Measurements from ENCODE around the gene CCNK.

CCNK gene

DNA sequence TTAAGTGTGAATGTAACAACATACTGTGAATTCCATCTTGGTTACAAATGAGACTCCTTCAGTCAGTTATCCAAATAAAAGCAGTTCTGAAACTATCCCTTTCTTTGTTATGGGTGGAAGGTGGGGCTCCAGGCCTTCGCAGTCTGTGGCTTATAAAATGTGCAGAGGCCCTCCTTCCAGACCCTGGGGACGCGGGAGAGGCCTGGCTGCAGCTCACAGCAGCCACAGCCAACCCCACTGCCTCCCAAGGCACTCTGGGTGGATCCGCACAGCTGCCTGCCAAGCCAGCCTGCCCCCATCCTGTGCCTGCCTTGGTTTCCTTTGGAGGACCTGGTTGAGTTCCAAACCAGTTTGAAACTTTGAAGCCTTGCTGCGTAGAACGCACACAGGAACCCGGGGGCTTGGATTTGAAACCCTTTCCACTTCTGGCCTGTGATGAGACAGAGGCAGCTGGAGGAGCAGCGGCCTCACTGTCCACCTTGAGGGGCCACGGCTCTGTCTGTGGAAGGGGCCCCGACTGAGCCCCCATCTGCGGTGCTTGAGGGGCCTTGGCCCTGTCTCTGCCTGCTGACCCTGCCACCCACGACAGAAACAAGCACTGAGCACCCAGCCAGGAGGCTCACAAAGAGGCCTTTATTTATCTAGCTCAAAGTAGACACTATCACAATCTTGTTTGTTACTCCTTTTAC lies 30.4 kb downstream of the CCNK start:
- H3K27ac ChIP-seq = peak overlapping the region; percentile 45
- ChIA-PET POLR2A (ENCODE audit: low non-redundant PET) (interaction anchor here (0.6 kb wide), 1 partner anchor 21 kb away, joined by 4 read pairs; no protein-coding TSS in a partner anchor), CTCF (interaction anchor here (0.7 kb wide), 1 partner anchor 121 kb away, joined by 3 read pairs; no protein-coding TSS in a partner anchor)
- TF ChIP-seq, protein P1, sequence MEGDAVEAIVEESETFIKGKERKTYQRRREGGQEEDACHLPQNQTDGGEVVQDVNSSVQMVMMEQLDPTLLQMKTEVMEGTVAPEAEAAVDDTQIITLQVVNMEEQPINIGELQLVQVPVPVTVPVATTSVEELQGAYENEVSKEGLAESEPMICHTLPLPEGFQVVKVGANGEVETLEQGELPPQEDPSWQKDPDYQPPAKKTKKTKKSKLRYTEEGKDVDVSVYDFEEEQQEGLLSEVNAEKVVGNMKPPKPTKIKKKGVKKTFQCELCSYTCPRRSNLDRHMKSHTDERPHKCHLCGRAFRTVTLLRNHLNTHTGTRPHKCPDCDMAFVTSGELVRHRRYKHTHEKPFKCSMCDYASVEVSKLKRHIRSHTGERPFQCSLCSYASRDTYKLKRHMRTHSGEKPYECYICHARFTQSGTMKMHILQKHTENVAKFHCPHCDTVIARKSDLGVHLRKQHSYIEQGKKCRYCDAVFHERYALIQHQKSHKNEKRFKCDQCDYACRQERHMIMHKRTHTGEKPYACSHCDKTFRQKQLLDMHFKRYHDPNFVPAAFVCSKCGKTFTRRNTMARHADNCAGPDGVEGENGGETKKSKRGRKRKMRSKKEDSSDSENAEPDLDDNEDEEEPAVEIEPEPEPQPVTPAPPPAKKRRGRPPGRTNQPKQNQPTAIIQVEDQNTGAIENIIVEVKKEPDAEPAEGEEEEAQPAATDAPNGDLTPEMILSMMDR (conservative IDR thresholded peaks at IDR 0.05; ENCODE audit: low read depth) = no peak
- DNase-seq (ENCODE audit: low spot score) = no peak

DNA sequence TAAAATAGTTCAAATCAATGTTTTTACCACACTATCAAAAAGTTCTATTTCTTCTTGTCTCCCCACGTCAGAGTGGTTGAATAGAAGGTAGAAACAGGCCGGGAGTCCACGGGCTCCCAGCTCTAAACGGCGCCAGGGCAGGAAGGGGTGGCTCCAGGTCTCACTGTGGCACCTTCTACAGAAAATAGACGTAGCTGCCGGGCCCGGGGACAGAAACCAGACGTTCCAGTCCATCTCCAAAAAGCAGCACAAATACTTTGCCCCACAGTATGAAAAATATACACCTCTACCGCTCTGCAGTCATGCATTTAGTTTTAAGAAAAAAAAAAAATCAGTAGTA lies 30.9 kb downstream of the CCNK start:
- CTCF ChIA-PET = no interaction called here

DNA sequence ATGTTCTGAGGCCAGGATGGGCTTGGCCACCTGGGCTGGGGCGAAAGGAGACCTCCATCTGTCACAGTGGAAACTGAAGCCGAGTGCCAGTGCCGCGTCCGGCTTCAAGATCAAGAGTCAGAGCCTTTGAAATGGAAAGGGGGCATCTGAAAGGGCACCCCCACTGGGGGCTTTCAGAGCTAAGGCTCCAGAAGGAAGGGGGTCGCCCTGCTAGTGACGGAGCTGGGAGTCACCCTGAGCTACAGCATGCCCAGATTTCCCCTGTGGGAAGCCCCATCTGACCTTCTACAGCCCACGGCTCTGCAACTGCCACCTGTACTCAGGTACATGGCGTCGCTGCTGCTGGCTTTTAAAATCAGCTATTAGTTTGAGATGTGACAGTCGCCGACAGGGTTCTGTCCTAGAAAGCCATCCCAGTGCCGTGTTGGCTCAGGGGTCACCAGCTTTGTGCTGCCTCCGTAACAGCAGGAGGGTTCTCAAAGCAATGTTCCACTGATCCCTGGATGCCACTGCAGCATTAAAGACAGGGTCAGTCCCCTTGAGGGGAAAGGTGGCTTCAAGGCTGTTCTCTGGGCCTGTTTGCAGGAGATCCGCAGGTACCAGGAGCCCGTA lies 31.5 kb downstream of the CCNK start:
- TF ChIP-seq, protein P1 (conservative IDR thresholded peaks at IDR 0.05; ENCODE audit: low read depth) = no peak
- ChIA-PET CTCF (interaction anchor here (0.6 to 1.7 kb wide), 2 partner anchors 116 to 138 kb away, joined by 4 to 5 read pairs; no protein-coding TSS in a partner anchor), POLR2A (ENCODE audit: low non-redundant PET) (interaction anchor here (0.6 kb wide), 1 partner anchor 1143 kb away, joined by 3 read pairs; no protein-coding TSS in a partner anchor)
- peak overlapping the region; percentile 45 for H3K27ac ChIP-seq
- DNase-seq (ENCODE audit: low spot score) = no peak

More for the DNA sequence above, 30.9 kb downstream of the CCNK start:
- TF ChIP-seq, protein P1 (conservative IDR thresholded peaks at IDR 0.05; ENCODE audit: low read depth) = no peak
- H3K27ac ChIP-seq = peak overlapping the region; percentile 45
- no peak for DNase-seq (ENCODE audit: low spot score)
- POLR2A ChIA-PET (ENCODE audit: low non-redundant PET) = interaction anchor here (0.6 kb wide), 1 partner anchor 21 kb away, joined by 4 read pairs; no protein-coding TSS in a partner anchor

DNA sequence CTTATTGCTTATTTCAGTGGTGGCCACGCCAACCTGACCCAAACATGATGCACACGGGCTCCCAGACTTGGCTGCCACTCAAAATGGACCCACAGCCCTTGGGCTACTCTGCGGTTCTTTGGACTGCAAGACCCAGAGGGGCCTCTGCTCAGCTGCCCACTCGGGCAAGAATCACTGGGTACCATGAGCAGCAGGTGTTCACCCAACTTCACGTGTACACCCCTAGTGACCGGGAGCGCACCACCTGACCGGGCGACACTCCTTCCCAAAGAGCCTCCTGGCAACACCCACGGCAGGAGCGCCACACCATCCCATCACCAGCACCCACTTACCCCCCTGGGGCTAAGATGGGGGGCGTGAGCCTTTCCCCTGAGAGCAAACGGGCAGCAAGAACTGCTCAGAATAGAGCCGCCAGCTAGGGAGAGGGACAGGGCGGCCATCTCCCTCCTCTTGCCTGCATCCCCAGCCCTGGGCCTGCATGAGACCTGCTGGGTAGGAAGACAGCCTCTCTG lies 32.0 kb downstream of the CCNK start:
- TF ChIP-seq, protein P1 (conservative IDR thresholded peaks at IDR 0.05; ENCODE audit: low read depth) = no peak
- no peak for DNase-seq (ENCODE audit: low spot score)
- H3K27ac ChIP-seq = peak overlapping the region; percentile 45
- ChIA-PET CTCF (interaction anchor here (1.7 kb wide), 1 partner anchor 115 kb away, joined by 5 read pairs; no protein-coding TSS in a partner anchor), POLR2A (ENCODE audit: low non-redundant PET) (interaction anchor here (0.7 kb wide), 1 partner anchor 158 kb away, joined by 3 read pairs; no protein-coding TSS in a partner anchor)

DNA sequence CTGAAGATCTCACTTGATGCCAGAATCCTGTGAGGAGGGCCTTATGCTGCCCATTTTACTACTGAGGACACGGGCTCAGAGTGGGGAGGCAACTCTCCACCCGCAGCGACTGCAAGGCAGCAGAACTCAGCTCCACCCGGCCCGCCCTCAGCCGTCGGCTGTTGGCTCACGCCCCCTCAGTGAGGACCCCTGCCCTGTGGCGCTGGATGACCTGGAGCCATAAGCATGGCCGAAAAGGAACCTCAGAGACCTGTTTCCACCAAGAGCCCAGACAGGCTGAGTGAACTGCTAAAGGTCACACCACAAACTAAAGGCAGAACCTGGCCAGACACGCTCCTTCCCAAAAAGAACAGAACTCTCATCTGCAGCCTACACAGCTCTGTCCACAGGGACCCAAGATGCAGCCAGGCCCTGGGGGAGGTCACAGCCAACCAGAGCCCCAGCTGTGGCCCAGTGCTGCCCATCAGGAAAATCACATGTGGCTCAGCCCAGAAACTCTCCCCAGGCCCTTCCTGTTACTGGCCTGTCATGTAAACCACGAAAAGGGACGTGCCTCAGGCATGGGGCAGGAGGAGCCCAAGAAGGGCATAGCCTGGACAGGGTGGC lies 32.8 kb downstream of the CCNK start:
- CTCF ChIA-PET = interaction anchor here (0.7 to 1.7 kb wide), 2 partner anchors 114 to 202 kb away, joined by 3 to 5 read pairs; no protein-coding TSS in a partner anchor
- POLR2A ChIA-PET (ENCODE audit: low non-redundant PET) = interaction anchor here (0.7 kb wide), 1 partner anchor 159 kb away, joined by 3 read pairs; no protein-coding TSS in a partner anchor

More for the DNA sequence above, 32.8 kb downstream of the CCNK start:
- peak overlapping the region; percentile 45 for H3K27ac ChIP-seq
- no peak for DNase-seq (ENCODE audit: low spot score)
- TF ChIP-seq, protein P1 (conservative IDR thresholded peaks at IDR 0.05; ENCODE audit: low read depth) = no peak
